ENCODE measurements around the gene LGALS16. TPM values are rescaled to one million over a fixed set of nuclear protein-coding genes. Genes with fewer than 3 reads are reported as not detected.

Gene LGALS16
- total RNA-seq = not detected

- H3K36me3 ChIP-seq = no peaks in the 10 kb centered on the region
- no peaks in the 10 kb centered on the region for H3K9me3 ChIP-seq
- no peaks in the 10 kb centered on the region for H3K4me1 ChIP-seq
- peaks cover 8% of the 10 kb centered on the region for H3K27me3 ChIP-seq
- no peak within 1 kb of the TSS for H3K4me3 ChIP-seq
- no peak within 1 kb of the TSS for H3K27ac ChIP-seq
- 61% methylated on average over 3 of the region's 3 CpGs for WGBS
- no peak for DNase-seq (ENCODE audit: low spot score in 2 of 2)
- TF ChIP-seq EP300 (IDR thresholded peaks at IDR 0.05) (no peak), CTCF (IDR thresholded peaks at IDR 0.05) (no peak), POLR2AphosphoS5 (IDR thresholded peaks at IDR 0.05) (no peak), POLR2A (IDR thresholded peaks at IDR 0.05) (no peak)
Observed at GRCh38 chr19:39655613-39656012, at the start of gene LGALS16. Gene LGALS16 (plus strand): TSS chr19:39655913. CDS start chr19:39655962, 49 bp downstream.

- no peaks in the 10 kb centered on the region for H3K36me3 ChIP-seq
- no peak overlapping the region for H3K4me3 ChIP-seq
- TF ChIP-seq EP300 (IDR thresholded peaks at IDR 0.05) = no peak
- TF ChIP-seq POLR2A (IDR thresholded peaks at IDR 0.05) = no peak
- no peak for TF ChIP-seq CTCF (IDR thresholded peaks at IDR 0.05)
- TF ChIP-seq POLR2AphosphoS5 (IDR thresholded peaks at IDR 0.05) = no peak
- H3K27ac ChIP-seq = no peak overlapping the region
- no peak for DNase-seq (ENCODE audit: low spot score in 2 of 2)
- H3K9me3 ChIP-seq = no peaks in the 10 kb centered on the region
- no peaks in the 10 kb centered on the region for H3K4me1 ChIP-seq
- peaks cover 13% of the 10 kb centered on the region for H3K27me3 ChIP-seq
- 88% methylated on average over 9 of the region's 9 CpGs for WGBS
Observed at GRCh38 chr19:39607021-39607420, 48.7 kb upstream of the LGALS16 start.

GRCh38 chr19:39607561-39607960 is 48.2 kb upstream of the LGALS16 start:
- peaks cover 9% of the 10 kb centered on the region for H3K27me3 ChIP-seq
- no peak overlapping the region for H3K27ac ChIP-seq
- 73% methylated on average over 6 of the region's 6 CpGs for WGBS
- no peaks in the 10 kb centered on the region for H3K9me3 ChIP-seq
- TF ChIP-seq POLR2AphosphoS5 (IDR thresholded peaks at IDR 0.05) (no peak), POLR2A (IDR thresholded peaks at IDR 0.05) (no peak), EP300 (IDR thresholded peaks at IDR 0.05) (no peak), CTCF (IDR thresholded peaks at IDR 0.05) (no peak)
- H3K36me3 ChIP-seq = no peaks in the 10 kb centered on the region
- no peak for DNase-seq (ENCODE audit: low spot score in 2 of 2)
- no peak overlapping the region for H3K4me3 ChIP-seq
- no peaks in the 10 kb centered on the region for H3K4me1 ChIP-seq

GRCh38 chr19:39613597-39613996 is 42.1 kb upstream of the LGALS16 start:
- Histone ChIP-seq H3K27me3 (no peaks in the 10 kb centered on the region), H3K9me3 (peaks cover 7% of the 10 kb centered on the region), H3K4me3 (no peak overlapping the region), H3K36me3 (no peaks in the 10 kb centered on the region), H3K4me1 (no peaks in the 10 kb centered on the region), H3K27ac (no peak overlapping the region)
- no peak for TF ChIP-seq EP300 (IDR thresholded peaks at IDR 0.05)
- no peak for TF ChIP-seq CTCF (IDR thresholded peaks at IDR 0.05)
- TF ChIP-seq POLR2A (IDR thresholded peaks at IDR 0.05) = no peak
- no peak for TF ChIP-seq POLR2AphosphoS5 (IDR thresholded peaks at IDR 0.05)
- WGBS = 58% methylated on average over 2 of the region's 2 CpGs
- DNase-seq (ENCODE audit: low spot score in 2 of 2) = no peak

GRCh38 chr19:39617745-39618144 is 38.0 kb upstream of the LGALS16 start:
- DNase-seq (ENCODE audit: low spot score in 2 of 2) = no peak
- H3K36me3 ChIP-seq = no peaks in the 10 kb centered on the region
- 70% methylated on average over 1 of the region's 1 CpG for WGBS
- no peak overlapping the region for H3K4me3 ChIP-seq
- H3K9me3 ChIP-seq = peaks cover 7% of the 10 kb centered on the region
- peaks cover 3% of the 10 kb centered on the region for H3K27me3 ChIP-seq
- TF ChIP-seq POLR2A (IDR thresholded peaks at IDR 0.05) (no peak), POLR2AphosphoS5 (IDR thresholded peaks at IDR 0.05) (no peak), EP300 (IDR thresholded peaks at IDR 0.05) (no peak), CTCF (IDR thresholded peaks at IDR 0.05) (no peak)
- H3K27ac ChIP-seq = no peak overlapping the region
- no peaks in the 10 kb centered on the region for H3K4me1 ChIP-seq

Measured in suprapubic skin (tissue), 4 donors.